Cerebellar cortex (tissue), 1 donor: Measurements from ENCODE around the gene CDKL2.

Experiments used
- DNase-seq: peaks from one replicate; pipeline ENCODE4 v3.0.0-alpha.2; 2015; ENCODE audit warnings: low spot score

Gene CDKL2

DNA sequence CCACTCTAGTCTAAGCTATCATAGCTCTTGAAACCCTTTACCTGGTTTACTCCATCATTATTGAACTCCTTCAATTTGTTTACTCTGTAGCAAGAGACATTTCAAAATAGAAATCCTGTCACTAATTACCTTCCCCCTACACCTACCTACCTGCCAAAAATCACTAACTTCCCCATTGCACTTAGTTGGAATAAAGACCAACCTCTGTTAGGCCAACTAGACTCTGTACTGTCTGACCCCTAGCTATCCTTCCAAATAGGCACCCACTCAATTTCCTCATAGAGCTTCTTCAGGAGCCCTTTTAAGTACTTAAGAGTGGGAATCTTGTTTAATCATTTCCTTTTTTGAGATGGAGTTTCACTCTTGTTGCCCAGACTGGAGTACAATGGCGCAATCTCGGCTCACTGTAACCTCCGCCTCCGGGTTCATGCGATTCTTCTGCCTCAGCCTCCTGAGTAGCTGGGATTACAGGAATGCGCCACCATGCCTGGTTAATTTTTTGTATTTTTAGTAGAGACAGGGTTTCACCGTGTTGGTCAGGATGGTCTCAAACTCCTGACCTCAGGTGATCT, 8.9 kb upstream of the CDKL2 start:
- DNase-seq: no peak

DNA sequence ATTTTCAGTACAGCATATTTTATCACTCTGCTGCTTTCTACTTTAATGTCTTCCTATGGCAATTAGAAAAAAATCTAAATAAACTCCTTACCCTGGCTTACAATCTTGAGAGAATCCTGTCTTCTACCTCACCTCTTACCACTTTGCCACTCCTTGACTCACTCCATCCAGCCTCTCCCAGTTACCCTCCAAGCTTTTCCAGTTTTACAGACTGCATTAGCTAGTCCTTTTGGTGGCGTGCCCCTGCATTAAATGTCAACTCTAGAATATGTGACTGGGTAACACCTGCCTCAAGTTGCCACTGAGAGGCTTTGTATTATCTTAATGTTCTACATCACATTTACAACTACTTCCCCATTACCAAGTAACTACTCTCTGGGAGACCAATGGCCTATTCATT, 7.5 kb upstream of the CDKL2 start:
- DNase-seq: no peak

DNA sequence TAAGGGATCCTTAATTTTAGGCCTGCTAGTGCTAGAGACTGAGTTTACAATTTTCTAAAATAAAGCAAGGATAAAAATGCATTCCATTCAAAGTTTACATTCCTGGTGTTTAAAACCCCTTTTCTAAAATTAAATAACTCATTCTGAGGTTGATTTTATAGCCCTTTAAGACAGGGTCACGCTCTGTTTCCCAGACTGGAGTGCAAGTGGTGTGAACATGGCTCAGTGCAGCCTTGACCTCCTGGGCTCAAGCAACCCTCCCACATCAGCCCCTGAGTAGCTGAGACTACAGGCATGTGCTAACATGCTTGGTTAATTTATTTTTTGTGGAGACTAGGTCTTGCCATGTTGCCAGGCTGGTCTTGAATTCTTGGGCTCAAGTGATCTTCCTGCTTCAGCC, 6.8 kb upstream of the CDKL2 start:
- no peak for DNase-seq

DNA sequence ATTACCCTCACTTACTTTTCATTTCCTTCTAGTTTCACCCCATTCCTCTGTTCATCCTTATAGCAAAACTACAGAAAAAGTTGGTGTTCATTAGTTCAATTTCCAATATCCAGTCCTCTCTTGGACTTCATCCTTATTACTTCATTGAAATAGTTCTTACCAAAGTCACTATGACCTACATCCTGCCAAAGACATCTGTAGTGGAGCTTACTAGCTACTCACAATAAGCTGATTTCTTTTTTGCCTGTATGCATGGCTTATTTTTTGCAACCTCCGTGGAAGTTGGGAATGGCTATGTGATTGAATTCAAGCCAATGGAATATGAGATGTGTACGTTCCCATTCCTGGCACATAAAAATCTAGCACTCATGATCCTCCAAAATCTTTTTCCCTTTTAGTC, 4.6 kb upstream of the CDKL2 start:
- no peak for DNase-seq

DNA sequence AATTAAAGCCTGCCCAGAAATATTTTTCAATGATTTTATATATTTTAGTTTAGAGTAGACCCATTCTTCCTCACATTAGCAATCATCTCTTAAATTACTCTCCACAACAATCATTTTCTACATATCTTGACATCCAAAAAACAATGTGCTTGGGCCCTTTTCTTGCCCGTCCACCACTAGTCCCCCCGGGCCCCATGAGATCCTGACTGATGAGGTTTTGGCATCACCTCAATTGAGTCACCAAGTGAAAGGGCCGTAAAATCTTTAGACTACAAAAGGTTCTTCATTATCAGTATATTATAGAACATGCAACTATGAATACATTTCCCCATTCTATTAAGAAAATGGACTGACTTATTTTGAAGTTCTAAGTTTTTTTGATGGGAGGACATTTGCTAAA, 4.0 kb upstream of the CDKL2 start:
- DNase-seq: no peak

DNA sequence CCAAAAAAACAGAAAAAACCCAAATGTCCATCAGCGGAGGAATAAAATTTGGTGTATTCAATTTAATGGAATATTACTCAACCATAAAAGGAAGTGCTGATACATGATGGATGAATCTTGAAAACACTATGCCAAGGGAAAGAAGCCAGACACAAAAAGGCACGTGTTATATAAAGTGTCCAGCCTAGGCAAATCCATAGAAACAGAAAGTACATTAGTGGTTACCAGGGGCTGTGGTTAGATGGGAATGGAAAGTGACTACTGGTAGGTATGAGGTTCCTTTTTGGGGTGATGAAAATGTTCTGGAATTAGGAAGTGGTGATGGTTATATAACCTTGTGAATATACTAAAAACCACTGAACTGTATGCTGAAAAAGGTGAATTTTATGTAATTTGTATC, 3.5 kb upstream of the CDKL2 start:
- DNase-seq: no peak

DNA sequence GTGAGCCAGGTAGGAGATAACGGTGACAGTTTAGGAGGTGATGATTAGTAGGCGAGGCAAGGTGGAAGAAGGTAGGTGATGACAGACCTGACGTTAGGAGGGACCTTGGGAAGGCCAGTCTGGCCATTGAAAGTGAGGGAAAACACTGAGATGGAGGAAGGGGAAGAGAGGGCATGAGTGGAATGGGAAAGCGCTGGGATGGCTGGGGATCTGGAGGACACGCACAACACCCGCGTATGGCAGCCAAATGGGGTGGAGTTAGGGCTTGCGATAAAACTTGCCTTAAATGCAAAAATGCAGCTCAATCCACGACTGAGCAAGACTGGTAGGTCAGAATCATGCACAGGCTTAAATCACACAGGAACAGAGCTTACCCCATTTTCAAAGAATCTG, 605 bp upstream of the CDKL2 start:
- peak; percentile 57 for DNase-seq

DNA sequence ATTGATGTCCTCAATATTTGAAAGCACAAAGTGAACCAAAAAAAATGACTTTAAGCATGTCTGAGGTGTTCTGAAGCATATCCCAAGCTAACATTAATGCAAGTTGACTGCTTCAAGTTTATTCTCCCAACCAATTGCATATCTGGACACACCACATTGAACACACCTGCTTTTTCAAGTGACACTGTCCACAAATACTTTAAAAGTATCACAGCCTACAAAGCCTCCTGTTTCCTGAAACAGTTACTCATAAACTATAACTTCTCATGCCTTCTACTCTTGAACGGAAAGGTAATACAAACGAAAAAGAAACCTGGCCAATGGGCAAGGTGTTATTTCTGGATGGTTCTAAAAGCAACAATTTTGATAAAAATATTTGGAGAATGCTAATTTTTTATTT, 1.1 kb downstream of the CDKL2 start:
- DNase-seq: no peak

DNA sequence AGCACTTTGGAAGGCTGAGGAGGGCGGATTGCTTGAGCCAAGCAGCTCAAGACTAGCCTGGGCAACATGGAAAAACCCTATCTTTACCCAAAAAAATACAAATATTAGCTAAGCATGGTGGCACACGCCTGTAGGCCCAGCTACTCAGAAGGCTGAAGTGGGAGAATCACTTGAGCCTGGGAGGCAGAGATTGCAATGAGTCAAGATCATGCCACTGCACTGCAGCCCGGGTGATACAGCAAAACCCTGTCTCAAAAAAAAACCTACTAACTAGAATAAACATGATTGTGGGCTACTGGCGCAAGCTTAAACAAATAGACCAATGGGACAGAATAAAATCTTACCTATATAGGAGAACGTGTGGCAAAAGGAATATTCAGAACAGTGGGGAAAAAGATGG, 7.3 kb downstream of the CDKL2 start:
- no peak for DNase-seq

DNA sequence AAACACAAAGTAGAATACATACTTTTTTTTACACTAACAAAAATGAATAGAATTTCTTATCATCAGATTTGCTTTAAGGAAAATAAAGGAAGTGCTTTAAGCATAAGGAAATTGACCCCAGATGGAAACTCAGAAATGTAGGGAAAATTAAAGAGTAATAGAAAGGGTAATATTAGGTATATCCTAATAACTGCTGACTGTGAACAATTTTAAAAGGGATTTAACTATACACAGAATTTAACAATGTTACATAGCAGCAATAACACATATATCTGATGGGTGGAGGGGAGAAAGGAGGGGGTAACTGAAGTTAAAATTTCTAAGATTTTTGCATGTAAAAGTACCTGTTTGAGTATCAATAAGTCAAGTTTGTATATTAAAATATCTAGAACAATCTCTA, 8.6 kb downstream of the CDKL2 start:
- DNase-seq: no peak

DNA sequence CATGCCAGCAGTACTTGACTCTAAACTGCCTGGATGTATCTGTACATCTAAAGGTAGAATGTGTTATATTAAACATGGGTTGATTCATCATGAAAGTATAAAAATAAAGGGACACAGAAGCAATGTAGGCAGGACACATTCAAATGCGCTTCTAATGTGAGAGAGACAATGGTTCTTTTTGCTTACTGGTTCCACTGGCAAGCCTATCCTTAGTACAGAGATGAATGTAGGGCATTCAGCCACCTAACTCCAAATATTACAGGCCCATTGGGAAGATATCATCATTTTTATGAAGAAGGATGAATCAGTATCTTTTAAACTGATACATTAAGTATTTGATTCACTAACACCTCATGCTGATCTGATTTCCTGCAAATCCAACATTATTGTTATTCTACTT, 18.0 kb downstream of the CDKL2 start:
- no peak for DNase-seq

DNA sequence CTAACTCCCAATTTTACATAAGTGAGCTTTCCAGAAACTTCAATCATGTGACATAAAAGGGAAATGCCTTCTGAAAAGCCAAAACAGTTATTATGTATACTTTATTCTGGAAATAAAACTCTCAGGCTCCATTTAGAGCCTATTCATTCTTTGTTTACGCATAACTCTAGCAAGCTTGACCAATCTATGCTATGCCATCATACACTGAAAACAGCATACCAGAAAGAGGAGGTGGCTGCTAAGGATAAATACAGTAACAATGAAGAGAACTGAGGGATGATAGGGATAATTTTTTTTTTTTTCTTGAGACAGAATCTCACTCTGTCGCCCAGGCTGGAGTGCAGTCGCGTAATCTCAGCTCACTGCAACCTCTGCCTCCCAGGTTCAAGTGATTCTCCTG, 24.4 kb downstream of the CDKL2 start:
- DNase-seq: no peak

DNA sequence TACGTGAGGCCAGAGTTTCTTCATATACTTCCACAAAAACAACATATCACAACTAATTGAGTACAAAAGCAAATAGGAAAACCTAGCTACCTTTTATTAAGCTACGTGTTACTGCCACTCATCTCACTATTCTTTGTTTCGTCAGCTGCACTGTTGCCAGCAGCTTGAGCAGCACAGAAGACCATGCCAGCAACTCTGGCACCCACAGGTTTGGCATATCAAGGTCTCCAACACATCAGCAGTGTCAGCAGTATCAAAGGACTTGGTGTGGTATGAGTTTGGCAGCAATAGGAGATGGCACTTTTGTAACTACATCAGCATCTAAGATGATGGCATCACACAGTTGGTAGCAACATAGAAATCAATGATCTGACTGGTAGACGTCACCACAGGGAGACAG, 30.7 kb downstream of the CDKL2 start:
- no peak for DNase-seq

DNA sequence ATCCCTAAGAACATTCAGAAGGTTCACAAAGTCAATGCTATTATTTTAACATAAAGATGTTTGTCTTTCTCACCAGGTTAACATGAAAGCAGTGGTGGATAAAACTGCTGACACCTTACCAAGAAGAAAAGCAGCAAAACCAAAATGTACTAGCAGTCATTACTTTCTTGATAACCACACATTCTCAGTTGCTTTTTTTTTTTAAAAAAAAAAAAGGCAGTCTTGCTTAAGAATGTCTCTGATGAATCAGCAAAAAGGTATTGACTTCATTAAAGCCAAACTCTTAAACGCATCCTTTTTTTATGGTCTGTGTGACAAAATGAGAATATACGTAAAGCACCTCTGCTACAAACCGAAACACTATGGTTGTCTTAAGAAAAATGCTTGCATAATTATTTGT, 31.9 kb downstream of the CDKL2 start:
- DNase-seq: no peak

DNA sequence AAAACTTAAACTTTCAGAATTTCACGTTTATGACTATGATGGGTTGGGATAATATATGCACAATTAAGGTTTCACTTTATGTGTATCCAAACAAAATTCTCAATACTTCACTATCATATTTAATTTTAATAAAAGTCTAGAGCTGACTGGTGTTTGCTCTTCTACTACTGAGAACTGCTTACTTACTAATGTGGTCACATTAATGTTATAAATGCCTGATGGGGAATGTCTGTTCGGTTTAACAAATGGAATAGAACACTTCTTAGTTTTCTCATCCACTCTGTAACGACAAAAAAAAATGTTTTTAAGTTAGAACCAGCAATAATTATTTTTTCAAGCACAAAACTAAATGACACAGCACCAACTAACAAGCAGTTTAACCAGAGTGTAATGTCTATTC, 34.3 kb downstream of the CDKL2 start:
- no peak for DNase-seq

DNA sequence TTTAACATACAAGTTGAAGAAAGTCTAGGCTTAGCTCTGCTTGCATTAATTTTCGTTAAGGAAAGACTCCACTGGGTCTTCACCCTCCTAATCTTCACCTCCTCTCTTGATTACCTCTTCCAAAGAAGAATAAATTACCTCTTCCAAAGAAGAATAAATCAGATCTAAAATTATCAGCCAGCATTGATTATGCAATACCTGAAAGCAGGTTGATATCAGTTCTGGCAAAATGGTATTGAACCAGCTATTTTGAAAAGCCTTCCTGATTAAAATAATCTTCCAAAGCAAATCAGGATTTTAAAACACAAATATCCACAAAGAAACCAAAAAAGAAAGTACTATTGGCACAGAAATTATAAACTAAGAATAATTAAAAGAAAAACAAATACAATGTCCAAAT, 36.9 kb downstream of the CDKL2 start:
- DNase-seq: no peak

DNA sequence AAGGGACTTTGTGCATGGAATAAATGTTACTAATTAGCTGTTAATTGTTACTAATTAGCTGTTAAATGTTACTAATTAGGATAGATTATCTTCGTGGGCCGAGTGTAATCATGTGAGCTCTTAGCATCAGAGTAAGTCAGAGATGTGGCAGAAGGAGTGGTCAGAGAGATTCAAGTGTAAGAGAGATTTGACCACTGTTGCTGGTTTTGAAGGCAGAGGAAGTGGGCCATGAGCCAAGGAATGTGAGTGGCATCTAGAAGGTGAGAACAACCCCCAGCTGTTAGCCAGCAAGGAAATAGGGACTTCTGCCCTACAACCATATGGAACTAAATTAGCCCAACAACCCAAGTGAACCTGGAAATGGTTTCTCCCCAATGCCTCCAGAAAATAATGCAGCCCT, 46.3 kb downstream of the CDKL2 start:
- no peak for DNase-seq

DNA sequence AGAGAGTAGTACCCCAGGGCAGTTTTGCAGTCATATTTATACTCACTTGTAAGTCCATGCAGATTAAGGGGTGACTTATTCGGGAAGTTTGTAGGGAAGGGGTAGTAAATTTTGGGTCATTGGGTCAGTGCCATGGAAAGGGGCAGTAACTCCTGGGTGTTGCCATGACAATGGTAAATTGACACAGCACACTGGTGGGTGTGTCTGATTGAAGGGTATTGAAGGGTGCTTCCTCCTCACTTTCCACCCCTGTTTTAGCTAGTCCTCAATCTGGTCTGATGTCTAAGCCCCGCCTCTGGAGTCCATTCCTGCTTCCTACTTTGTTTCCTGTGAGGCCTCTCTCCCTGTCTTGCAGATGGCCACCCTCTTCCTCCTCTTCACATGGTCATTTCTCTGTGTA, 62.6 kb downstream of the CDKL2 start:
- no peak for DNase-seq

DNA sequence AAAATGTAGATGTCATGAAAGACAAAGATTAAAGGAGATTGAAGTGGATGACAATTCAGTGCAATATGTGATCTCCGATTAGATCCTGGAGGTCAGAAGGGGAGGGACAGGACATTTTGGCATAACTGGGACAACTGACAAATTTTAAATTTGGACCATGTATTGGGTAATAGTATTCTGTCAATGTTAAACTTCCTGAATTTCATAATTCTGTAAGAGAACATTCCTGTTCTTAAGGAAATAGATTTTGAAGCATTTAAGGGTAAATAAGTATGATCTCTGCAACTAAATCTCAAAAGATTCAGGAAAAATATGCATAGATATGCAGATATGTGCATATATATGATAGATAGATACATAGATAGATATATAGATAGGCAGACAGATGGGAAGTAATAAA, 63.4 kb downstream of the CDKL2 start:
- no peak for DNase-seq

DNA sequence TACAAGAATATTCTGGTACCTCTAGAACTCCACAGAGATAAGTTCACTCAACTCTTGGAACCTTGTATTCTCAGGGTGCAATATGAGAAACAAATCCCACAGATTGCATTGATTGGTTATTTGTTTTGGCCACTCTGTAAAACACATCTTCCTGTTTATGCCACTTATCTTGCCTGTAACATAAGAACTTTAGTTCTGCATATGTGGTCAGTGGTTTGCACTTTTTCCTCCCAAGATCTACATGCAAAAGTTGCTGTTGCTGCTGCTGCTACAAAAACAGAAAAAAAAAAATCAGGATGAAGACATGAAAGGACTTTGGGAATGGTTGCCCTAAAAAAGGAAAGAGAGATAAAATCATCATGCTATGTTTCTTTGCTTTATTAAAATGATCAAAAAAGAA, 64.8 kb downstream of the CDKL2 start:
- no peak for DNase-seq

DNA sequence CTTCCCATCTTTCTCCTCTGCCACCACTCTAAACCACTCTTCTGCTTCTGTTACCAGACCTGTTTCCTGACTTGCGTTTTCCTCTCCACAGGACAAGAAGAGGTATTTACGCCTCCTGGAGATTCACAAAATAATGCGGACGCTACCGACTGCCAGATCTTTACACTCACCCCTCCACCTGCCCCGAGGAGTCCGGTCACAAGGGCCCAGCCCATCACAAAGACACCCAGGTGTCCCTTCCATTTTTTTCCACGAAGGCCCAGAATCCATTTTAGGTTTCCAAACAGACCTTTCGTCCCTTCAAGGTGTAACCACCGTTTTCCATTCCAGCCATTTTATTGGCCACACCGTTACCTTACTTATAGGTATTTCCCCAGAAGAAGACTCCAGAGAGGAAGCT, 66.3 kb downstream of the CDKL2 start:
- no peak for DNase-seq

DNA sequence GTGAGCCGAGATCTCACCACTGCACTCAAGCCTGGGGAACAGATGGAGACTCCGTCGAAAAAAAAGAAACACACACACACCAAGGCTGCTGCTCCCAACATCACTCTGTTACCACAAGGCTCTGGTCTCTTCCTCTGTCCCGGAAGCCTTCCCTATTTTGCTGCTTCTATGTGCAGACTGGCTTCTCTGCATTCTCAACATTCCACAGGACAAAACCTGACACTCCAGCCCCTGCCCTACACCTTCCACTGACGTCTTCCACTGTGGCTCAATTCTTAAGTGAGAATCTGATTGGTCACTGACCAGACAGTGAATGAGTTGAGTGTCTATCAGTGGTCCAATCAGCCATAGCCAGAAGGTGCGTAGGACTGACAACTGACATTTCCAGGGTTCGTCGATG, 68.5 kb downstream of the CDKL2 start:
- DNase-seq: no peak

DNA sequence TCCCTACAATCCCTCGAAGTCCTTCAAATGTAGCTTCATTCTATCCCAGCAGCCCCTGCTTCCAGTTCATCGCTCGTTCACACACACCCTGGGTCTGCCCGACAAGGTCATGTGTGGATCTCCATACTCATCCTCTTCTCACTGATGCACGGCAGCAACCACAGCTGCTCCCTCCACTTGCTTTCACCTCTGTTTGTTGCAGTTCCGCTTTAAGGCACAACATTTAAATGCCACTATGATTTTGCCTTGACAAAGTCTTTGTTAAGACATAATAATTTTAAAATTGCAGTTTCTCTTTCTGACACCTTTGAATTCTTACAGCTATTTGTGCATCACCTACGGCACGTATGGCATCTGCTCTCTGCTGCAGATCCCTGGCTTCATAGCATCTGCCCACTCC, 72.6 kb downstream of the CDKL2 start:
- no peak for DNase-seq

DNA sequence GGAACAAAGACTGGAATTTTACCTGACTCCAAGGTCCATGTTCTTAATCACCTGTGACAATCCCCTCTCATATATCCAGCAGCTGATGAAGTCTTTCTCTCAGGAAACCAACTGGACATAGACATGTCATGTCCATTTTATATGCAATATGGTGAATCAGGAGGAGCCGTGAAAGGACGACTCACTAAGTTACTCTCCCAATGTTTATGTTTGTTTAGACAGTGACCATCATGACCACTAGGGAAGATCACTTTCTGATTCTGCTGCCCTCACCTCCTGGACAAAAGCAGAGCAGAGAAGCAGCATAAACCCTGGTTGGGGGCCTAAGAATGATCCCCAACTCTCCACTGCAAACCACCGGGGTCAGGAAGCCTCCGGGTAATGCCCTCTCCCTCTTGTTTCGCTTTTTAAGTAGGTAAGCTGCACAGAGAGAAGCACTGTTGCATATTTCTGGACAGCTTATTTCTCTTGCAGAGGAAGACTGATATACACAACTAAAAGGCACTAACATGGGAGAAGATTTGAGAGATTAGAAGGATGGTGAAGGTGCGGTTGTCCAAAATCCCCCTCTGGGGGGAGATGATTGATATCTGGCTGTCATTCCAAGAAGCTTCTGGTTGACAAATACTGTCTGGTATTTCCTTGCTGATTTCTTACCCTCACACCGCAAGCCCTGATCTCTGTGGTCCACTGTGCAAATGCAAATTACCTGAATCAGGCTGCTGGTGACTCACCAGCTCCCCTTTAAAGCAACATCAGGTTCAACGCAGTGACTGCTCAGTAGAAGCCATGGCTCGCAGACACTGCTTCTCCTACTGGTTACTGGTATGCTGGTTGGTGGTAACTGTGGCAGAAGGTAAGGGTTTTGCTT, 74.8 kb downstream of the CDKL2 start, which contains the start of gene ODAPH:
Gene ODAPH, plus strand, starts transcription at position 773 of the 871 bp plus-strand sequence. Its CDS starts 17 bp downstream, at position 790.
- DNase-seq: no peak
